PFSK-1 (cell line): Measurements from ENCODE around the gene SH3BGRL.

ENCODE experiments used
- FOXP2 ChIP-seq: optimal IDR thresholded peaks from 2 replicates; pipeline ENCODE3; 2011; ENCODE audit warnings: borderline replicate concordance, control low read depth, inconsistent platforms; ENCODE audit not compliant: insufficient read depth; ENCODE audit errors: extremely low read length, extremely low read depth
- POLR2AphosphoS5 ChIP-seq: IDR thresholded peaks from 2 replicates; pipeline ENCODE4 v1.6.1; 2012; ENCODE audit warnings: low read depth, mild to moderate bottlenecking, control low read depth, low read length, moderate library complexity
- REST ChIP-seq, 2 experiments: IDR thresholded peaks; 2 replicates each; pipeline versions ENCODE4 v1.6.1 to v1.8.0; 2011 to 2012; ENCODE audit warnings: low read depth in 2 of 2, low read length in 2 of 2, control low read depth in 1 of 2, inconsistent platforms in 1 of 2, mild to moderate bottlenecking in 1 of 2, moderate library complexity in 1 of 2; ENCODE audit not compliant: insufficient read depth in 1 of 2
- SIN3A ChIP-seq: IDR thresholded peaks from 2 replicates; pipeline ENCODE4 v1.6.1; 2012; ENCODE audit warnings: mild to moderate bottlenecking, low read length, moderate library complexity, borderline replicate concordance; ENCODE audit not compliant: insufficient read depth
- TAF1 ChIP-seq: IDR thresholded peaks from 2 replicates; pipeline ENCODE4 v1.6.1; 2012; ENCODE audit warnings: low read length, control low read depth, borderline replicate concordance; ENCODE audit not compliant: insufficient read depth

The SH3BGRL gene

GRCh38 chrX:81202456-81202819 is 536 bp downstream of the SH3BGRL start:
- TF ChIP-seq FOXP2 (no peak), REST (IDR thresholded peaks at IDR 0.05; ENCODE audit: insufficient read depth in 1 of 2, low read depth in 2 of 2, low read length in 2 of 2) (no peak), SIN3A (no peak), POLR2AphosphoS5 (no peak), TAF1 (no peak)

GRCh38 chrX:81202943-81203342 is 1.0 kb downstream of the SH3BGRL start:
- TF ChIP-seq FOXP2 (no peak), TAF1 (no peak), POLR2AphosphoS5 (no peak), SIN3A (no peak), REST (IDR thresholded peaks at IDR 0.05; ENCODE audit: insufficient read depth in 1 of 2, low read depth in 2 of 2, low read length in 2 of 2) (no peak)

GRCh38 chrX:81205551-81205950 is 3.6 kb downstream of the SH3BGRL start:
- no peak for TF ChIP-seq POLR2AphosphoS5
- TF ChIP-seq TAF1 = no peak
- TF ChIP-seq REST (IDR thresholded peaks at IDR 0.05; ENCODE audit: insufficient read depth in 1 of 2, low read depth in 2 of 2, low read length in 2 of 2) = no peak
- no peak for TF ChIP-seq FOXP2

DNA sequence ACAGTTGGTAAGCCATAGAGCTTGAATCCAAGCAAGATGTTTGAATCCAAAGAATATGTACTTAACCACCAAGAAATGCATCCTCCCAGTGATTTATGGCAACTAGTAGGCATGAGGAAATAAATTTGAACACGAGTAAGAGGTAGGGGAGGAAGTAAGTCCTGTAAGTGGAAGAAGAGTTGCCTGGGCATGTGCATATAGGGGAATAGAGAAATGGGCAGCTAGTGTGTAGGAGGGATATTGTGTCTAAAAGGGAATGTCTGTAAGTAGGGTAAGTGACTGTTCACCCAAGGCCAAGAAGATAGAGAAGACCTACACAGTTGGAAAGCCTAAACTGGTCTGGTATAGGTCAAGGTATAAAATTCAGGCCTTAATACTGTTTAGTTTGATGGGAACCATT is 4.6 kb downstream of the SH3BGRL start:
- TF ChIP-seq FOXP2 (no peak), REST (IDR thresholded peaks at IDR 0.05; ENCODE audit: insufficient read depth in 1 of 2, low read depth in 2 of 2, low read length in 2 of 2) (no peak), SIN3A (no peak)

GRCh38 chrX:81208916-81209315 is 7.0 kb downstream of the SH3BGRL start:
- TF ChIP-seq FOXP2 (no peak), POLR2AphosphoS5 (no peak), SIN3A (no peak), REST (IDR thresholded peaks at IDR 0.05; ENCODE audit: insufficient read depth in 1 of 2, low read depth in 2 of 2, low read length in 2 of 2) (no peak), TAF1 (no peak)
